ENCODE measurements around the gene MEPCE. TPM values are rescaled to one million over a fixed set of nuclear protein-coding genes. Genes with fewer than 3 reads are reported as not detected.

Gene MEPCE
- total and polyA plus RNA-seq, 3 experiments from 2014 or later: 13.6 to 78.8 (median 75.9) TPM

DNA sequence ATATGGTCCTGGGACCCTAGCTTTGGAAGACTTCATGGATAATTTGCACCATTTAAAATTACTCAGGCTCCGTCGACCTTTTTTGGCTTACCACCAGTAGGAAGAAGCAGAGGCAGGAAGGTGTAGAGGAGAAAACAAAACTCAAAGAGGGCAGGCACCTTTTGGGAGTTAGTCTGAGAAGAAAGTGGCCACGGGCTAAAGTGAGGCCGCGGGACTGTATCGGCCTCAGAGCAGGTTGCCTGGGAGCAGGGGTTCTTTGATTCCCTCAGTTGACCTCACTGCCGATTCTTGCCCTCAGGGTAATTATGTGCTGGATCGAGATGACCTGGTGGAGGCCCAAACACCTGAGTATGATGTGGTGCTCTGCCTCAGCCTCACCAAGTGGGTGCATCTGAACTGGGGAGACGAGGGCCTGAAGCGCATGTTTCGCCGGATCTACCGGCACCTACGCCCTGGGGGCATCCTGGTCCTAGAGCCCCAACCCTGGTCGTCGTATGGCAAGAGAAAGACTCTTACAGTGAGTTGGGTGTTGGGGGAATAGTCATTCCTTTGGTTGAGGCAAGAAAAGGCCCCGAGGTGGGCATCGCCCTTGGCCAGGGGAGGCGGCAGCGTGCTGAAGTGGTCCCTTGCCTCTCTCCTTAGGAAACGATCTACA, 3.1 kb downstream of the MEPCE start:
- H3K4me1 ChIP-seq (ENCODE audit: insufficient read depth, low read length): peaks cover 44% of the 10 kb centered on the region
- H3K36me3 ChIP-seq (ENCODE audit: insufficient read depth, low read length): peaks cover 15% of the 10 kb centered on the region
- Mint-ChIP-seq H3K4me3 (peak overlapping the region in 5 of 7 donors; percentile 43 to 76 (median 57)), H3K27me3 (peaks cover 0 to 13% of the 10 kb centered on the region in 2 donors), H3K9me3 (peaks cover 0 to 9% (median 5%) of the 10 kb centered on the region in 5 donors), H3K36me3 (peaks cover 0 to 67% (median 9%) of the 10 kb centered on the region in 3 donors), H3K27ac (peak overlapping the region in 7 of 8 donors; percentile 23 to 94 (median 61)), H3K4me1 (peaks cover 46 to 75% (median 49%) of the 10 kb centered on the region in 3 donors)
- ChIA-PET POLR2A (no interaction called here), CTCF (no interaction called here)
- DNase-seq: no peak
- no peak overlapping the region for H3K27ac ChIP-seq (ENCODE audit: low read depth, low read length)
- H3K9me3 ChIP-seq (ENCODE audit: low read length): no peaks in the 10 kb centered on the region
- H3K4me3 ChIP-seq (ENCODE audit: low read length): no peak overlapping the region
- H3K27me3 ChIP-seq (ENCODE audit: insufficient read depth, low read length, poor library complexity, severe bottlenecking): no peaks in the 10 kb centered on the region

DNA sequence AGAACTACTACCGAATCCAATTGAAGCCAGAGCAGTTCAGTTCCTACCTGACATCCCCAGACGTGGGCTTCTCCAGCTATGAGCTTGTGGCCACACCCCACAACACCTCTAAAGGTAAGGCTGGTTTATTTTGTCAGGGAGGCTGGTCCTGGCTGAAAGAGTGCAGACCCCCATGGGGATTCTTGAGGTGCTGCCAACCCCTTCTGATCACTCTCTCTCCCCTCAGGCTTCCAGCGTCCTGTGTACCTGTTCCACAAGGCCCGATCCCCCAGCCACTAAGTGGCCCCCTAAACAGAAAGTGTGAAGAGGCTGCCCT, 3.6 kb downstream of the MEPCE start:
- Histone ChIP-seq H3K9me3 (ENCODE audit: low read length) (no peaks in the 10 kb centered on the region), H3K27ac (ENCODE audit: low read depth, low read length) (no peak overlapping the region), H3K36me3 (ENCODE audit: insufficient read depth, low read length) (peaks cover 15% of the 10 kb centered on the region), H3K4me3 (ENCODE audit: low read length) (no peak overlapping the region), H3K4me1 (ENCODE audit: insufficient read depth, low read length) (peaks cover 41% of the 10 kb centered on the region), H3K27me3 (ENCODE audit: insufficient read depth, low read length, poor library complexity, severe bottlenecking) (no peaks in the 10 kb centered on the region)
- no peak for DNase-seq
- peak overlapping the region in 5 of 8 donors; percentile 61 to 94 (median 92) for H3K27ac Mint-ChIP-seq
- peak overlapping the region in 5 of 7 donors; percentile 31 to 97 (median 55) for H3K4me3 Mint-ChIP-seq
- H3K9me3 Mint-ChIP-seq: peaks cover 0 to 9% (median 5%) of the 10 kb centered on the region in 5 donors
- POLR2A ChIA-PET: no interaction called here
- peaks cover 0 to 13% of the 10 kb centered on the region in 2 donors for H3K27me3 Mint-ChIP-seq
- CTCF ChIA-PET: no interaction called here
- H3K36me3 Mint-ChIP-seq: peaks cover 0 to 67% (median 9%) of the 10 kb centered on the region in 3 donors
- peaks cover 46 to 70% (median 49%) of the 10 kb centered on the region in 3 donors for H3K4me1 Mint-ChIP-seq

DNA sequence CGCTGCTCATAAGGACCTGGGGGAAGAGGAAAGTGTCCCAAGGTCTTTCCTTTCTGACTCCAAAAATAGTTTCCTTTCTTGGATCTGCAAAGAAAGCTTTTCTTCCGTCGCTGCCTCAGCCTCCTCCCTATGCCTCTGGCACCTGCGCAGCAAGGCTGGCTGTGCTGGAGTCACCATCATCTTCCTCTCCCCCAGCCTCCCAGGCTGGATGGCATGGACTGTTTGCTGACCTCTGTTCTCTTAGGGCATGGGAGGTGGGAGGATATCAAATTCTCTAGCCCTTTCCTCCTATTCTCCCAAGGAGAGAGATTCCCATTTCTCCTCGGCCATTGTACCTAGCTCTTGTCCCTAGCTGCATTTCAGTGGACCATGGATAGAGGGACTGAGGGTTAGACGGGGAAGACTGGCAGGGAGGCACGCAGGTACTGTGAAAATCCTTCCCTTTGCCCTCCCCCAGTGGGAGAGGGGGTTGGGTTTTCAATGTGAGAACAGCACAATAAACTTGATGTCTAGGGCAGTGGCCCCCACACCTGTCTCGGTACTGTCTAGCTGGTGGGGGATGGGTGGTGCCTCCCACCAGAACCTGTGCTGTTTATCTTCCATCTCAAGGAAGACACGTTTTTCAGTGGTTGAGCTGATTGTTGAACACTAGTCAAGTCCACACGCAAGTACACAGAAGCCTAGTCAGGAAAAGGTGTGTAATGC, 4.1 kb downstream of the MEPCE start:
- H3K36me3 ChIP-seq (ENCODE audit: insufficient read depth, low read length): peaks cover 15% of the 10 kb centered on the region
- Mint-ChIP-seq H3K9me3 (peaks cover 0 to 9% (median 5%) of the 10 kb centered on the region in 5 donors), H3K27me3 (peaks cover 0 to 11% of the 10 kb centered on the region in 2 donors), H3K4me3 (peak overlapping the region; percentile 52 to 97 (median 89)), H3K36me3 (peaks cover 0 to 62% (median 9%) of the 10 kb centered on the region in 3 donors), H3K4me1 (peaks cover 45 to 65% (median 49%) of the 10 kb centered on the region in 3 donors), H3K27ac (peak overlapping the region; percentile 63 to 98 (median 92))
- H3K27me3 ChIP-seq (ENCODE audit: insufficient read depth, low read length, poor library complexity, severe bottlenecking): no peaks in the 10 kb centered on the region
- H3K27ac ChIP-seq (ENCODE audit: low read depth, low read length): no peak overlapping the region
- ChIA-PET CTCF (no interaction called here), POLR2A (interaction anchor here (1.0 kb wide), 1 partner anchor 178 kb away, joined by 10 read pairs; no protein-coding TSS in a partner anchor)
- peaks cover 41% of the 10 kb centered on the region for H3K4me1 ChIP-seq (ENCODE audit: insufficient read depth, low read length)
- H3K9me3 ChIP-seq (ENCODE audit: low read length): no peaks in the 10 kb centered on the region
- DNase-seq: no peak
- H3K4me3 ChIP-seq (ENCODE audit: low read length): no peak overlapping the region

DNA sequence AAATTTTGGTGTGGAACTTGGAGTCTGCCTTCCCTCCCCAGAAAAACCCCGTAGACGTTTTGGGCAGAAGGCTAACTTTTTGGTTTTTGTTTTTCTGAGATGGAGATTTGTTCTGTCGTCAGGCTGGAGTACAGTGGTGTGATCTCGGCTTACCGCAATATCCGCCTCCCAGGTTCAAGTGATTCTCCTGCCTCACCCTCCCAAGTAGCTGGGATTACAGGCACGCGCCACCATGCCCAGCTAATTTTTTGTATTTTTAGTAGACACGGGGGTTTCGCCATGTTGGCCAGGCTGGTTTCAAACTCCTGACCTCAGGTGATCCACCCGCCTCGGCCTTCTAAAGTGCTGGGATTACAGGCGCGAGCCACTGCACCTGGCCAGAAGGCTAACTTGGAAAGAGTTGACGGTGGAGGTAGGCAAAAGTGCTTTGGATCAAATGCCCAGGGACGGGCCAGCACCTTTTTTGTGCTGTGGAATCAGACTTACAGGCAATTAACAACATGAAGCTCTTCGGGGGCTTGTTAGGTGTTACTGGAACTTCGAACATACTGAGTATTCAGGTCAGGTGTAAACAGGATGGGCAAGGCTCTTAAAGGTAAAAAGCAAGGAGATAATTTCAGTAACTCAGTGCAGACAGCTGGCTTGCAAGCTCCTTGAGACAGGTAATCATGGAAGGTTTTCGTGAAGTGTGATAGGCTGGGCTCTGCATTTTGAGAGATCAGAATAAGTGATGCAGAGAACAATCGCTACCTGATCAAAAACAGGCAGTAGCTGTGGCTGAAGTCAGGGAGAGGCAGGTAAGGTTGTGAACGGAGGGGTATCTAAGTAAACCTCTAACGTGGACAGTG, 4.9 kb downstream of the MEPCE start:
- H3K36me3 ChIP-seq (ENCODE audit: insufficient read depth, low read length): peaks cover 15% of the 10 kb centered on the region
- Mint-ChIP-seq H3K36me3 (peaks cover 0 to 54% (median 9%) of the 10 kb centered on the region in 3 donors), H3K27ac (peak overlapping the region; percentile 83 to 98 (median 92)), H3K9me3 (peaks cover 0 to 4% (median 1%) of the 10 kb centered on the region in 5 donors), H3K4me1 (peaks cover 42 to 61% (median 44%) of the 10 kb centered on the region in 3 donors), H3K27me3 (peaks cover 0 to 4% of the 10 kb centered on the region in 2 donors), H3K4me3 (peak overlapping the region; percentile 84 to 97 (median 89))
- POLR2A ChIA-PET: interaction anchor here (0.5 to 1.1 kb wide), 6 partner anchors 151 to 855 kb away, joined by 3 to 10 read pairs (median 4); partner anchors contain the start of genes FBXO24 and LRCH4
- H3K27ac ChIP-seq (ENCODE audit: low read depth, low read length): peak overlapping the region; percentile 89
- CTCF ChIA-PET: interaction anchor here (1.0 to 1.3 kb wide), 3 partner anchors 16 to 153 kb away, joined by 3 read pairs; no protein-coding TSS in a partner anchor
- peak overlapping the region; percentile 65 for H3K4me3 ChIP-seq (ENCODE audit: low read length)
- no peaks in the 10 kb centered on the region for H3K9me3 ChIP-seq (ENCODE audit: low read length)
- DNase-seq: no peak
- H3K4me1 ChIP-seq (ENCODE audit: insufficient read depth, low read length): peaks cover 41% of the 10 kb centered on the region
- no peaks in the 10 kb centered on the region for H3K27me3 ChIP-seq (ENCODE audit: insufficient read depth, low read length, poor library complexity, severe bottlenecking)

DNA sequence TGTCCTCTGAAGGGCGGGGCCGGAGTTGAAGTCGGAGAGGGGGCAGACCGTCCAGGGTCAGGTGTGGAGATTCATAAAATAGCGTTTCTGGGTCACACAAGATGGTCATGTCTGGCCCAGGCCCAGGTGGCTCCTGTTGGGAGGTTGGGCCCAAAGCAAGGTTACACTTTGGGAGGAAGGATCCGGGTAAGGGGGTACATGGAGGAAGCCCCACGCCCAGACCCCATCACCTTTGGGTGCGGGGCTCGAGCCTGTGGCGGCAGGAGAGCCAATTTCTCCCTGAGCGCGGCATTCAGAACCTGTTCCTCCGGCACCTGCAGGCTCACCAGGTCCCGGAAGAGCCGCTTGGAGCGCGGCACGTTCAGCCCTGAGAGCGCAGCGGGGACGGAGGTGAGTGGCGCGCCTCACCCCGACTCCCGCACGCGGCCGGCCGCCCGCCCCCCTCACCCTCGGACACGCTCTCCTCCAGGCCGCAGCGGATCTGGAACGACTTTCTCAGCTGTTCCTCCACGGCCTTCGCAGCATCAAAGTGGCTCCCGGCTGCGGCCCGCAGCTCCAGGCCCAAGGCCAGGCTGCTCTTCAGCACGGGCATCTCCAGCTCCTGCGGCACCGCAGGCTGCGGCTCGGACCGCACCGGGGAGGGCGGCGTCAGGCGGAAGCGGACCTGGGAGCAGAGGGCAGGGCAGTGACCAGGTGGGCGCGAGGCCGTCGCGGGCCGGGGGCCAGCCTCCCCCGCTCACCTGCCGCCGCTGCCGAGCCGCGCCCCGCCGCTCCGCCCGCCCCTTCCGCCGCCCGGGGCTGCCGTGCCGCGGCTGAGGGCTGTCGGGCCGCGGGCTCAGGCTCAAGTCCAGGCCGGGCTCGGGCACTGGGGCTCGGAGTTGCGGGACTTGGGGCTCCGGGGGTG, 6.0 kb downstream of the MEPCE start:
- Histone ChIP-seq H3K27me3 (ENCODE audit: insufficient read depth, low read length, poor library complexity, severe bottlenecking) (no peaks in the 10 kb centered on the region), H3K4me1 (ENCODE audit: insufficient read depth, low read length) (peaks cover 37% of the 10 kb centered on the region), H3K4me3 (ENCODE audit: low read length) (peak overlapping the region; percentile 65), H3K36me3 (ENCODE audit: insufficient read depth, low read length) (peaks cover 15% of the 10 kb centered on the region), H3K27ac (ENCODE audit: low read depth, low read length) (peak overlapping the region; percentile 89), H3K9me3 (ENCODE audit: low read length) (no peaks in the 10 kb centered on the region)
- Mint-ChIP-seq H3K36me3 (peaks cover 0 to 49% (median 9%) of the 10 kb centered on the region in 3 donors), H3K9me3 (peaks cover 0 to 3% (median 0%) of the 10 kb centered on the region in 5 donors), H3K4me3 (peak overlapping the region; percentile 89 to 99 (median 95)), H3K4me1 (peaks cover 36 to 54% (median 38%) of the 10 kb centered on the region in 3 donors), H3K27me3 (no peaks in the 10 kb centered on the region), H3K27ac (peak overlapping the region; percentile 85 to 98 (median 96))
- POLR2A ChIA-PET: interaction anchor here (0.5 to 1.8 kb wide), 10 partner anchors 7 to 416 kb away, joined by 3 to 14 read pairs (median 4); partner anchors contain the start of genes AP4M1, FBXO24, LRCH4 and MCM7
- DNase-seq: peak; percentile 33 to 68 (median 46)
- CTCF ChIA-PET: interaction anchor here (1.0 to 2.8 kb wide), 4 partner anchors 15 to 152 kb away, joined by 3 to 13 read pairs (median 3); no protein-coding TSS in a partner anchor

DNA sequence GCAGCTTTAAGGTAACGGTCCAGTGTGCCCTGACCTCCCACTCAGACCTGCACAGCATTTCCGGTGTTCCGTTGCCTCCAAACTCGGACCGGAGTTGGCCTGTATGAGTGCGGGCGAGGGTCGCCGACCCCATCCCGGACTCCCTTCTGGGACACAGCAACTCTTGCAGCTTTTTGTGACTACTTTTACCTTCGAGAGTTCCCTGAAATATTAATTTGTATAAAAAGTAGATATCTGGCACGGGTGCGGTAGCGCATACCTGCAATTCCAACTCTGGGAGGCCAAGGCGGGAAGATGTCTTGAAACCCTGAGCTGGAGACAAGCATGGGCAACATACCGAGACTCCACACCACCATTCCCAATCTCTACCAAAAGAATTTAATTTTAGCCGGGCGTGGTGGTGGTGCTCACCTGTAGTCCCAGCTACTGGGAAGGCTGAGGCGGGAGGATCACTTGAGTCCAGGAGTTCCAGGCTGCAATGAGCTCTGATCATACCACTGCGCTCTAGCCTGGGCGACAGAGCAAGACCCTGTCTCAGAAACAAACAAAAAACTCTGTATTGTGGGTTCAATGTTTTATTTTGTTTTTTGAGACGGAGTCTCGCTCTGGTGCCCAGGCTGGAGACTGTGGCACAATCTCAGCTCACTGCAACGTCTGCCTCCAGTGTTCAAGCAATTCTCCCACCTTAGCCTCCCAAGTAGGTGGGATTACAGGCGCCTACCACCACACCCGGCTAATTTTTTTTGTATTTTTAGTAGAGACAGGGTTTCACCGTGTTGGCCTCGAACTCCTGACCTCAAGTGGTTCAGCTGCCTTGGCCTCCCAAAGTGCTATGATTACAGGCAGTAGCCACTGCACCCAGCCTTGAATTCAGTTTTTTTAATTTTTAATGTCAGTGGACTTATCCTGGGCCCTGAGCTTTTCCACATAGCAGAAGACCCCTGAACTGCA, 7.8 kb downstream of the MEPCE start:
- CTCF ChIA-PET: interaction anchor here (1.1 to 2.8 kb wide), 4 partner anchors 13 to 122 kb away, joined by 3 to 13 read pairs (median 4); no protein-coding TSS in a partner anchor
- Mint-ChIP-seq H3K27ac (peak overlapping the region in 4 of 8 donors; percentile 8 to 98 (median 56)), H3K27me3 (no peaks in the 10 kb centered on the region), H3K36me3 (peaks cover 0 to 36% (median 7%) of the 10 kb centered on the region in 3 donors), H3K9me3 (peaks cover 0 to 3% (median 0%) of the 10 kb centered on the region in 5 donors), H3K4me1 (peaks cover 23 to 36% (median 26%) of the 10 kb centered on the region in 3 donors), H3K4me3 (peak overlapping the region in 6 of 7 donors; percentile 20 to 99 (median 71))
- Histone ChIP-seq H3K27ac (ENCODE audit: low read depth, low read length) (peak overlapping the region; percentile 89), H3K27me3 (ENCODE audit: insufficient read depth, low read length, poor library complexity, severe bottlenecking) (no peaks in the 10 kb centered on the region), H3K9me3 (ENCODE audit: low read length) (no peaks in the 10 kb centered on the region), H3K4me1 (ENCODE audit: insufficient read depth, low read length) (peaks cover 21% of the 10 kb centered on the region), H3K4me3 (ENCODE audit: low read length) (peak overlapping the region; percentile 65), H3K36me3 (ENCODE audit: insufficient read depth, low read length) (peaks cover 15% of the 10 kb centered on the region)
- no peak for DNase-seq
- POLR2A ChIA-PET: interaction anchor here (0.5 to 1.8 kb wide), 8 partner anchors 7 to 1029 kb away, joined by 3 to 14 read pairs (median 4); partner anchors contain the start of genes AP4M1, BUD31, FBXO24 and LRCH4
